ENCODE data around the gene ARHGAP21.
A peak's percentile ranks its signal among the peaks of the same experiment; 100 is the strongest.

The ARHGAP21 gene

DNA sequence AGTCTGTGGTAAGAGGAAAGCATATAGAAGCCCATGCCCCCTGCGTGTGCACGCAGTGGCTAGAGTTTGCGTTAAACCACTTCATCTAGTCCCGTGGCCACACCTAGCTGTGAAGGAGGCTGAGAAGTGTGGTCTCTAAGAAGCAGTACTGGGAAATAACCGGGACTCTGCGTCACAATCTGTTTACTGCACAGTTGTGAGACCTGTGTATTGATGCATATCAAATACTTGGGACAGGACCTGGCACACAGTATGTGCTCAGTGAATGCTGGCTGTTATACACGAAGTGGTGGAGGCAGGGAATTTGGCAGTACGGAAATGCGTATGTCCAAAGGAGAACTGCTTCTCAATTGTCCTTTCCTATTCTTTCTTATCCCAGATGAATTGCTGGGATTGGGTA is 149.5 kb downstream of the ARHGAP21 start:
- DNase-seq (ENCODE audit: low read depth in 3 of 3) = no peak

GRCh38 chr10:24571870-24572450 is 151.7 kb downstream of the ARHGAP21 start:
- DNase-seq (ENCODE audit: low read depth in 3 of 3) = no peak

- DNase-seq (ENCODE audit: low read depth in 3 of 3) = no peak
Measured at GRCh38 chr10:24570658-24571426, 152.8 kb downstream of the ARHGAP21 start.

DNA sequence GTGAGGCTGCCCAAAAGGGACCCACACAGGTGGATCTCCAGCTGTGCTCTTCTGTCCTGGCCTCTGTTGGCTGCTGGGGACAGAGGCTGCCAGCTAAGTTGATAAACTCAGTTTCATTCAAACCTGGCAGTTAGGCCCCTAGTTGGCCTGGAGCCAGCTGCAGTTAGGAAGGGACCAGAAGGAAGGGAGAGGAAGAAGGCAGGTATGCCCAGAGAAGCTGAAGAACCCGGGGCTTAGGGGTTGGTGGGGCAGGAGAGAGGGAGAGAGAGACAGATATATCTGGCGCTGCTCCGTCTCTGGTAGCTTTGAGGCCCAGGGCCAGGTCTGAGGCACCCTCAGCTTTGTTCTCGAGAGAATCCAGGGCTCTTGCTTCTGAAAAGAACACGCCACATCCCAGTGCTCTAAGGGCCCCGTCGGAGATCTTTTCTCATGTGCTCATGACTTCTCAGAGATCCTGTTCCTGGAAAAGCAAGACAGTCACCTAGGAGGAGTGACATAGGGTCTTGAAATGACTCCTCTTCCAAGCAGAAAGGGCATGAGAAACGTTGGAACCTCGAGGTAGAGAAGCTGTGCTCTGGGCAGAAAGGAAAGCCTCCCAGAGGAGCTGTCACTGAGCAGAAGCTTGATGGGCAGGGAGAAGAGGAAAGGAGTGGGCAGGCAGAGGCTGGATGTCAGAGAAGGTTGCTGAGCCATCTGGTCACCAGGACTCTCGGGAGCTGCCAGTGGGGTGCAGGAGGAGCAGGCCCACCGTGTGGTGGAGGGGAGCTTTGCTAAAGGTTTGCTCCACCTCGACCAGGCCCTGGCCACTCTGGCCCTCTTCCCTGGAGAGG is 153.6 kb downstream of the ARHGAP21 start:
- DNase-seq (ENCODE audit: low read depth in 3 of 3) = no peak

GRCh38 chr10:24569330-24569796 is 154.3 kb downstream of the ARHGAP21 start:
- no peak for DNase-seq (ENCODE audit: low read depth in 3 of 3)

GRCh38 chr10:24568042-24568441 is 155.6 kb downstream of the ARHGAP21 start:
- DNase-seq (ENCODE audit: low read depth in 3 of 3) = no peak

GRCh38 chr10:24561453-24561852 is 162.2 kb downstream of the ARHGAP21 start:
- DNase-seq (ENCODE audit: low read depth in 3 of 3) = no peak

GRCh38 chr10:24556750-24557742 is 166.6 kb downstream of the ARHGAP21 start:
- peak in 1 of 3 donors; percentile 4 for DNase-seq (ENCODE audit: low read depth in 3 of 3)

- no peak for DNase-seq (ENCODE audit: low read depth in 3 of 3)
Measured at GRCh38 chr10:24556126-24556749, 167.4 kb downstream of the ARHGAP21 start.

DNA sequence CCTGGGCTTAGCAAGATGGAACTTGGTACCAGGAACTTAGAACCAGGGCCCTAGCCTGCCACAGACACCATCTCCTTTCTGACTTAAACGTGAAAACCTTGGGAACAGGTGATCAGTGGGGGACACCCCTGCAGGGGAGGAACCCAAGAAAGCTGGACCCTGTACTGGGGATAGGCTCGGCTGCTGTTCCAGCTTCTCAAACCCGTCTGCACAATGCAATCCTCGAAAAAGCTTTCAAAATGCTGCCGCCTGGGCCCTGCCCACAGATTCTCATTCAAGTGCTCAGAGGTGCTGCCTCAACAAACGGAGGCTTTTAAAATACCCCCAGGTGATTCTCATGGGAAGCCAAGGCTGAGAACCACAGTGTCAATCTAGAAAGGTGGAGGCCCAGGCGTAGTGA is 169.7 kb downstream of the ARHGAP21 start:
- no peak for DNase-seq (ENCODE audit: low read depth in 3 of 3)

GRCh38 chr10:24553051-24553612 is 170.6 kb downstream of the ARHGAP21 start:
- DNase-seq (ENCODE audit: low read depth in 3 of 3) = no peak

DNA sequence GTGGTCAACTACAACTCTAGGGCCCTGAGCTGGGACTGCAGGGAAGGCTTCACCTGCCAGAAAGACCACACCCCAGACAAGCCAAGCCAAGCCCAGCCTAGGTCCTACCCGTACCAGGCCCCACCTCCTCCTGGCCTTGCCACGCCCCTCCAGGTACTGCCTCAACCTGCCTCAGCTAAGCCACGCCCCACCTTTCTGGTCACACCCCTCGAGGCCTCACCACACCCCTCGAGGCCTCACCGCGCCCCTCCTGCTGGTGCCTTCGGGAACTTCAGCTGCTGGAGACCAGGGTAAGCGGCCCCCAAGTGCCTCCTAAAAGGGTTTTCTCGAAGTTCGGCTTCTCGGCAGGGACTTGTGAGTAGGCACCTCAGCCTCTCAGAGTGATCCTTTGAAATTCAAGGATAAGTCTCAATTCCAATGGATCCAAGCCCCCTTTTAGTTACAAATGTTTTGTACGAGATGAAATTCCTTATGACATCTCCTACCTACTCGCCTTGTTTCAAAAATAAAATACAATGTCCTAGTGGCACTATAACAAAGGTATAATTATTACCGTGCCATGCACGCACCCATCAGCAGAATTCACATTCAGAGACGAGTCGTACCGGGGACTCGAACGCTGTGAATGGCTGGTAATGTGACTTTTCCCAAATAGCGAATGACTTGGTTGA is 171.2 kb downstream of the ARHGAP21 start:
- DNase-seq (ENCODE audit: low read depth in 3 of 3) = peak in 2 of 3 donors; percentile 9 to 23

DNA sequence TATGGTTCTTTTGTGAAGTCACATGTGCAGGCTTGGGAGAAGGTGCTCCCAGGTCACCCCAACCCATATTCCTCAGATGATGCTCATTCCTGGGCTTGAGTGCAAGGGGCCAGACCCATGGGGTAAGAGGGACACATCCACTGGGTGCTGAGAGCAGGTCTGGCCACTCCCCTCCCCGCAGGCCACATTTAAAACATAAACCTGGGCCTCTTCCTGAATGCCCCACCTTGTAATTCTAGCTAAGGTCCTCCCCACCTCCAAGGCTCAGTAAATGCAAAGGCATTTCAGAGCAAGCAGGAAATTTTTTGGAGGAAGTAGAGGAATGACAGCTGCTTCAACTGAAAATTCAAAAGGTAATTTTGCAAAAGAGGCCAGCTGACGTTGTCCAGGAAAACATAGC is 172.5 kb downstream of the ARHGAP21 start:
- no peak for DNase-seq (ENCODE audit: low read depth in 3 of 3)

DNA sequence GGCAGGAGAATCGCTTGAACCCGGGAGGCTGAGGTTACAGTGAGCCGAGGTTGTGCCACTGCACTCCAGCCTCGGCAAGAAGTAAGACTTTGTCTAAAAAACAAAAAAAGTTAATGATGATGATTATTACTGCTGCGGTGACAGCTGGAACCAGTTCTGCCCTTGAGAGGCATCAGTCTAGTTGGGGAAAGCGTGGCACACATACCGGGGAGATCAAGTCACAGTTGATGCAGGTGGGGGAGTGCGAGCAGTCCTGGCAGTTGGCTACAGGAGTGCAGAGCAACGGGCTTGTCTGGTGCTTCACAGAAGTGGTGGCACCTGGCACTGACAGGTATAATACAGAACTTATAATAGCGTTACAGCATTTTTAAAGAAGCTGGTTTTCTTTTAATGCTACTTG is 173.0 kb downstream of the ARHGAP21 start:
- no peak for DNase-seq (ENCODE audit: low read depth in 3 of 3)

GRCh38 chr10:24545585-24545984 is 178.1 kb downstream of the ARHGAP21 start:
- no peak for DNase-seq (ENCODE audit: low read depth in 3 of 3)

DNA sequence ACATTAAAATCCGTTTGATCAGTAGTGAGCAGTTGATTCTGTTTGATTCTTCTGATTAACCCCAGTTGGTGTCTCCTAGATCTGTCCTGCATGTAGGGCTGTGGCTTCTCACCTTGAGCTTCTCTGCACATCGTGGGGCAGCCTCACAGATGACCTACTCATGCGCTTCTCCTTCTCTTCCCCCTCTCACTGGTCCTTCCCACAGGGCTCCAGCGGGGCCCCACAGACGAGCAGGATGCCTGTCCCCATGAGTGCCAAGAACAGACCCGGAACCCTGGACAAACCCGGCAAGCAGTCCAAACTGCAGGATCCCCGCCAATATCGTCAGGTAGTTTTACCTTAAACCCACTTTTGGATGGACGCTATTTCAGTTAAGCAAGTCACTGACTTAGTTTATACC is 178.9 kb downstream of the ARHGAP21 start:
- no peak for DNase-seq (ENCODE audit: low read depth in 3 of 3)

- DNase-seq (ENCODE audit: low read depth in 3 of 3) = no peak
Measured at GRCh38 chr10:24542314-24543270, 181.1 kb downstream of the ARHGAP21 start.

DNA sequence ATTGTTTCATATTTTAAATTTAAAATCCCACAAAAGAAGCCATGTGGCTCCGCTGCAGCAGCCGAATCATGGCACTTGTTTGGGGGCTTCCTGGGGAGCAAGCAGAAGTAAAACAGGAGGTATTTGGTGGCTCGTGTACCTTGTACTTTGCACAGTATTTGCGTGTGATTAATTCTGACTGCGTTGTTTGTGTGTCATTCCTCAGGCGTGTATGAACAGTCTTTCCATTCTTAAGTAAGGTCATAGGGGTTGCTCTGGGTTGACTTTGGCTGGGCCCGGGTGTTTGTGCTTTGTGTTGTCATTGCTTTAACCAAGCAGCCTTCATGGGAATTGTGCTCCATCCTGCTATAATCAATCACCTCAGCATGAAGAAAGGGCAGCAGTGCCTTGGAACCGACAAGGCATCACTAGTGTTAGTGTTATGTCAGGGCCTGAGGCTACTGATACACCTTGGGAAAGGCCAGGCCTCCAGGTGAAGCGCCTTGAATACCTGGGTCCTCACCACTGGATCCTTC is 182.4 kb downstream of the ARHGAP21 start:
- DNase-seq (ENCODE audit: low read depth in 3 of 3) = no peak

DNA sequence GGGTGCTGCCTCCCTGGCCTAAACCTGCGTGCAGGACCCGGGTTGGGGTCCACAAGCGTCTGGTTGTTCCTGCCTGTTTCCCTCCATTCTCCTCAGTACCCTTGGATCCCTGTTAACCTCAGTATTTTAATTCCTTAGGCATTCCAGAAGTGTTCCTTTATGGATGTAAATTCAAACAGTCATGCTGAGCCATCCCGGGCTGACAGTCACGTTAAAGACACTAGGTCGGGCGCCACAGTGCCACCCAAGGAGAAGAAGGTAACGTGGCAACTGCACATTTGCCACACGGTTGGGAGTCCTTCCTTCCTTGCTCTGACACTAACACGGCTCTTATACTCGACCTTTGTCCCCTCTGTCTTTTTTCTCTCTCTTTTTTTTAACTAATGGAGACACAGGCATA is 187.1 kb downstream of the ARHGAP21 start:
- no peak for DNase-seq (ENCODE audit: low read depth in 3 of 3)

Measured in stimulated activated CD4-positive, alpha-beta T cell treated with anti-CD3 and anti-CD28 coated beads, TNF-alpha, amount 100 ng/mL, for 48 hours (primary cell).